Lung (tissue), 12 donors: ENCODE data around the gene SLC66A3. TPM values are rescaled to one million over a fixed set of nuclear protein-coding genes. Genes with fewer than 3 reads are reported as not detected.

Experiments used
- ATAC-seq: fragments of 200-7000 bp; cut with Tn5 transposase; one replicate; pipeline ENCODE4 v1.9.1; 2020; ENCODE audit warnings: moderate number of reproducible peaks; ENCODE audit not compliant: insufficient read depth, low FRiP score
- DNase-seq, 3 donors: peaks; one replicate each; pipeline ENCODE4 v3.0.0-alpha.2; 2013 to 2017
- H3K27ac ChIP-seq, 2 donors: one replicate each; pipeline ENCODE4 v1.5.1; 2013; ENCODE audit warnings: mild to moderate bottlenecking in 2 of 2, moderate library complexity in 2 of 2, control low read depth in 1 of 2, inconsistent platforms in 1 of 2, low read depth in 1 of 2, low read length in 1 of 2
- H3K27me3 ChIP-seq, 3 donors: one replicate each; pipeline ENCODE4 v1.5.1; 2013; ENCODE audit warnings: low read length in 2 of 3; ENCODE audit not compliant: control insufficient read depth in 3 of 3, insufficient read depth in 3 of 3
- H3K36me3 ChIP-seq, 4 donors: one replicate each; pipeline ENCODE4 v1.5.1; 2013; ENCODE audit warnings: low read length in 4 of 4, mild to moderate bottlenecking in 1 of 4, moderate library complexity in 1 of 4; ENCODE audit not compliant: control insufficient read depth in 4 of 4, insufficient read depth in 4 of 4
- H3K4me1 ChIP-seq, 5 donors: one replicate each; pipeline ENCODE4 v1.5.1; 2013; ENCODE audit warnings: low read length in 5 of 5, mild to moderate bottlenecking in 2 of 5, moderate library complexity in 1 of 5; ENCODE audit not compliant: control insufficient read depth in 5 of 5, insufficient read depth in 5 of 5
- H3K4me3 ChIP-seq: one replicate; pipeline ENCODE4 v1.5.1; 2013; ENCODE audit warnings: mild to moderate bottlenecking, control low read depth, moderate library complexity
- H3K9ac ChIP-seq, 2 donors: one replicate each; pipeline ENCODE4 v1.5.1; 2013; ENCODE audit warnings: low read length in 2 of 2, control low read depth in 1 of 2; ENCODE audit not compliant: insufficient read depth in 1 of 2
- H3K9me3 ChIP-seq, 4 donors: one replicate each; pipeline ENCODE4 v1.5.1; 2013; ENCODE audit warnings: low read length in 3 of 4, mild to moderate bottlenecking in 1 of 4, moderate library complexity in 1 of 4; ENCODE audit not compliant: control insufficient read depth in 4 of 4, insufficient read depth in 3 of 4
- WGBS, 2 donors: extraction: QIAGEN DNeasy Blood & Tissue Kit; methylation state at CpG; one replicate each; pipeline ENCODE4 v1.1.7; 2013; 5-methylcytosine and 5-hydroxymethylcytosine counted together
- polyA plus RNA-seq, 2 donors: library from polyadenylated mRNA; stranded (reverse); fragments of 200-250 nt; gene quantifications; one replicate each; pipeline ENCODE4 v1.2.1, GENCODE V29; 2013
- total RNA-seq, 2 donors: library from RNA; depleted of rRNA in 1 of 2; stranded (reverse); fragments of >200 nt in 1 of 2; gene quantifications; one replicate each; pipeline ENCODE4 v1.2.1, GENCODE V29; 2014 to 2021
- TF ChIP-seq, protein P1 (sequence below): IDR thresholded peaks from 2 replicates; pipeline ENCODE4 v1.5.1; 2012; ENCODE audit warnings: mild to moderate bottlenecking; ENCODE audit errors: control extremely low read depth, extremely low read depth
- donor health status: control.
- donor health status: control.
- donor health status: Bipolar disorder and iron deficiency.
- donor health status: healthy.
- donor health status: DM: yes; HTN: yes; CAD: no.

The SLC66A3 gene
- total and polyA plus RNA-seq, 4 donors: 17.6 to 27.4 (median 22.3) TPM

DNA sequence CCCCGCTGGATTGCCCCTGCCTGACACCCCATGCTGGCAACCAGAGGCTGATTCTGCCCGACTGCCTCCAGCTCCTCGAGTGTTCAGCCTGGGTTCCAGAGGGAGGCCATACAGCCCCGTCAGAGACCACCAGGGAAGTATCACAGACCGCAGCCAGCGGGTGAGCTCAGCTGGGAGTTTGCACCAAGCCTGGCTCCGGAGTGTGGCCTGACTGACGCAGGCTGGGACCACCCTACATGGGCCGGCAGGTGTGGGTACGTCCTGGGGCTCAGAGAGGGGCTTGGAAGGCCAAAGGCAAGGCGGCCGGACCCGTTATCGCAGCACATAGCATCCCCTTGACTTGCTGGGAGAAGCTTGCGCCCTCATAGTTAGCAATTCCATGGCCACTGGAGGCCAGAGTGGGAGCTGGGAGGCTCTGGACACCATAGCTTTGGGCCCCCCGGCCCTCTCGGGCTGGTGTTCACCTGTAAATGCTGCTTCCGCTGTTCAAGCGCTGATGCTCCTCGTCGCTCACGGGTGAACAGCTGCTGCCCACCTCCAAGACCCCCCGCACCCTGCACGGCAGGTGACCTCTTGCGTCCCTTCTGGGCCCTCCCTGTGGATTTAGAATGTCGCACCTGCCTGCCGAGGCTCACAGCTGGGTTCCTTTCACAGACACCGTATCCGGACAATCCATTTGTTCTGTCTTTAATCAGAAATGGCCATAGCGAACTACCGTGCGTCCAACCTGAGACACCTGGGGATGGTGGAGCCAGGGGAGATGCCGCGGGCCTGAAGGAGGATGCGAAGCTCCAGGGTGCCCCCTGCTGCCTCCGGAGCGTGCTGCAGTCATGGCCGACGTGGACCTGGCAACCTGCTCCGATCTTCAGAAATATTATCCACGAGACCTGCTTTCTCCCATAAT lies 31.2 kb upstream of the SLC66A3 start:
- Histone ChIP-seq H3K27me3 (peaks cover 0 to 3% (median 0%) of the 10 kb centered on the region in 3 donors), H3K27ac (no peak overlapping the region), H3K9ac (no peak overlapping the region), H3K4me3 (no peak overlapping the region), H3K36me3 (no peaks in the 10 kb centered on the region), H3K9me3 (peaks cover 0 to 1% (median 0%) of the 10 kb centered on the region in 4 donors), H3K4me1 (peaks cover 0 to 7% (median 3%) of the 10 kb centered on the region in 5 donors)
- ATAC-seq (no peak), DNase-seq (peak; percentile 39 to 63 (median 50))
- TF ChIP-seq, protein P1, sequence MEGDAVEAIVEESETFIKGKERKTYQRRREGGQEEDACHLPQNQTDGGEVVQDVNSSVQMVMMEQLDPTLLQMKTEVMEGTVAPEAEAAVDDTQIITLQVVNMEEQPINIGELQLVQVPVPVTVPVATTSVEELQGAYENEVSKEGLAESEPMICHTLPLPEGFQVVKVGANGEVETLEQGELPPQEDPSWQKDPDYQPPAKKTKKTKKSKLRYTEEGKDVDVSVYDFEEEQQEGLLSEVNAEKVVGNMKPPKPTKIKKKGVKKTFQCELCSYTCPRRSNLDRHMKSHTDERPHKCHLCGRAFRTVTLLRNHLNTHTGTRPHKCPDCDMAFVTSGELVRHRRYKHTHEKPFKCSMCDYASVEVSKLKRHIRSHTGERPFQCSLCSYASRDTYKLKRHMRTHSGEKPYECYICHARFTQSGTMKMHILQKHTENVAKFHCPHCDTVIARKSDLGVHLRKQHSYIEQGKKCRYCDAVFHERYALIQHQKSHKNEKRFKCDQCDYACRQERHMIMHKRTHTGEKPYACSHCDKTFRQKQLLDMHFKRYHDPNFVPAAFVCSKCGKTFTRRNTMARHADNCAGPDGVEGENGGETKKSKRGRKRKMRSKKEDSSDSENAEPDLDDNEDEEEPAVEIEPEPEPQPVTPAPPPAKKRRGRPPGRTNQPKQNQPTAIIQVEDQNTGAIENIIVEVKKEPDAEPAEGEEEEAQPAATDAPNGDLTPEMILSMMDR: peak; percentile 48
- 60 to 62% methylated on average over 41 of the region's 41 CpGs for whole genome bisulfite sequencing, 2 donors

DNA sequence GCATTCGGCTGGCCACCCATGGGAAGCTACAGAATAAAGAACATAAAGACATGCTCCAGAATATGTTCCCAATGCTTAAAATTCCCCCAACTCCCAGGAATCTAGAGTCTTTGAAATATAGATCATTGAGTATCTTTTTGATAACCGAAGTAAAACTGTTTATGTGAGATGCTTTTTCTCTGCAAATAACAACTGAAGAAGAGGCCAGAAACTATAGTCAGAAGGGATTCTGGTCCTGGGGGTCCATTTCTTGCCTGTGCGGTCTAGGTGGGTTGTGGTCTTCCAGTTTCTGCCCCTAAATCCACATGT lies 30.6 kb upstream of the SLC66A3 start:
- ATAC-seq: no peak
- Histone ChIP-seq H3K9me3 (peaks cover 0 to 1% (median 0%) of the 10 kb centered on the region in 4 donors), H3K9ac (no peak overlapping the region), H3K4me1 (peaks cover 0 to 7% (median 3%) of the 10 kb centered on the region in 5 donors), H3K4me3 (no peak overlapping the region), H3K27ac (no peak overlapping the region), H3K27me3 (peaks cover 0 to 3% (median 0%) of the 10 kb centered on the region in 3 donors), H3K36me3 (no peaks in the 10 kb centered on the region)
- no peak for DNase-seq
- TF ChIP-seq, protein P1: no peak
- 59 to 68% methylated on average over 3 of the region's 3 CpGs for whole genome bisulfite sequencing, 2 donors

DNA sequence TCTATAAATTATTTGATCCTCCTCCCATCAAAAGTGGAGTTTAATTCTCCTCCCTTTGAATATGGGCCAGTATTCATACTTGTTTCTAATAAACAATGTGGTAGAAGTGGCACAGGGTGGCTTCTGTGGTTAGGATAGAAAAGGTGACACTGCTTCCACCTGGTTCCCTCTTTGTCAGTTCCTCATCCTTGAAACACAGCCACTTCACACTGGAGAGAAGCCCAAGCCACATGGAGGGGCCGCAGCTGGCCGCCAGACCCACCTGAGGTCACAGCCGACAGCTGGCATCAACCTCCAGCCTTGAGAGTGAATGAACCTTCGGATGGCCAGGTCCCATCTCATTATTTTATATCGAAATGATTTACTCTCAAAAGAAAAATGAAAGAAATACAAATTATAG lies 27.5 kb upstream of the SLC66A3 start:
- Histone ChIP-seq H3K4me3 (no peak overlapping the region), H3K9me3 (peaks cover 0 to 1% (median 0%) of the 10 kb centered on the region in 4 donors), H3K27ac (no peak overlapping the region), H3K36me3 (no peaks in the 10 kb centered on the region), H3K4me1 (peaks cover 3 to 10% (median 5%) of the 10 kb centered on the region in 5 donors), H3K9ac (no peak overlapping the region), H3K27me3 (peaks cover 0 to 3% (median 0%) of the 10 kb centered on the region in 3 donors)
- 69 to 75% methylated on average over 5 of the region's 5 CpGs for WGBS, 2 donors
- DNase-seq: no peak
- ATAC-seq: no peak
- TF ChIP-seq, protein P1: no peak
